Omental fat pad (tissue), 4 donors: Measurements from ENCODE around the gene COL11A2. TPM values are rescaled to one million over a fixed set of nuclear protein-coding genes. Genes with fewer than 3 reads are reported as not detected.

Experiments
- ATAC-seq: fragments of 150-250 bp; one replicate; pipeline ENCODE4 v1.9.1; 2016; ENCODE audit warnings: mild to moderate bottlenecking, moderate library complexity; ENCODE audit not compliant: low FRiP score
- DNase-seq: peaks from one replicate; pipeline ENCODE4 v3.0.0-alpha.2; 2019; ENCODE audit warnings: low spot score
- total RNA-seq, 4 donors: library from RNA; depleted of rRNA; stranded (reverse); fragments of >200 nt; gene quantifications; one replicate each; pipeline ENCODE4 v1.1.0, GENCODE V29; 2016
- TF ChIP-seq, protein P1 (sequence below), 3 donors: fragments of 450-650 bp; IDR thresholded peaks; one replicate each; pipeline ENCODE4 v1.5.1; 2016 to 2017; ENCODE audit warnings: antibody characterized with exemption in 3 of 3, mild to moderate bottlenecking in 3 of 3, moderate library complexity in 2 of 3

The COL11A2 gene
- total RNA-seq, 4 donors from 2014 or later = 0.13 to 1.3 (median 0.53) TPM

DNA sequence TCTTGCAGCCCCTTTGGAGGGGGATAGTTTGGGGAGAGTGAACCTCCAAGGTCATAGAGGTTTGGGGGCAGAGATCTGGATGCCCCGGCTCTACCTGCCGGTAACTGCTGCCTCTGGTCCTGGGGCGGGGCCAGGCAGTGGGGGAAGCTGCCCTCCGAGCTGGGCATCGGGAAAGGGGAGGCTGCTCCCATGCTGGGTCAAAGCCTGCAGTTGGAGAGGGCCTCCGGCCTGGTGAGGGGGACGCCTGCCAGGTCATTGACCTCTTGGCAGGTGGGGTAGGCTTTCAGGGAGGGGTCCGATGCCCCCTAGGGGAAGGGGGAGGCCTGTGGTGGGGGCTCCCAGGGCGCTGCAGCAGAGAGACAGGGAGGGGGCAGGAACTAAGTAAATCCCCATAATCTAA lies 7.1 kb downstream of the COL11A2 start:
- no peak for DNase-seq
- no peak for ATAC-seq
- TF ChIP-seq, protein P1, sequence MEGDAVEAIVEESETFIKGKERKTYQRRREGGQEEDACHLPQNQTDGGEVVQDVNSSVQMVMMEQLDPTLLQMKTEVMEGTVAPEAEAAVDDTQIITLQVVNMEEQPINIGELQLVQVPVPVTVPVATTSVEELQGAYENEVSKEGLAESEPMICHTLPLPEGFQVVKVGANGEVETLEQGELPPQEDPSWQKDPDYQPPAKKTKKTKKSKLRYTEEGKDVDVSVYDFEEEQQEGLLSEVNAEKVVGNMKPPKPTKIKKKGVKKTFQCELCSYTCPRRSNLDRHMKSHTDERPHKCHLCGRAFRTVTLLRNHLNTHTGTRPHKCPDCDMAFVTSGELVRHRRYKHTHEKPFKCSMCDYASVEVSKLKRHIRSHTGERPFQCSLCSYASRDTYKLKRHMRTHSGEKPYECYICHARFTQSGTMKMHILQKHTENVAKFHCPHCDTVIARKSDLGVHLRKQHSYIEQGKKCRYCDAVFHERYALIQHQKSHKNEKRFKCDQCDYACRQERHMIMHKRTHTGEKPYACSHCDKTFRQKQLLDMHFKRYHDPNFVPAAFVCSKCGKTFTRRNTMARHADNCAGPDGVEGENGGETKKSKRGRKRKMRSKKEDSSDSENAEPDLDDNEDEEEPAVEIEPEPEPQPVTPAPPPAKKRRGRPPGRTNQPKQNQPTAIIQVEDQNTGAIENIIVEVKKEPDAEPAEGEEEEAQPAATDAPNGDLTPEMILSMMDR (IDR thresholded peaks at IDR 0.05) = no peak

DNA sequence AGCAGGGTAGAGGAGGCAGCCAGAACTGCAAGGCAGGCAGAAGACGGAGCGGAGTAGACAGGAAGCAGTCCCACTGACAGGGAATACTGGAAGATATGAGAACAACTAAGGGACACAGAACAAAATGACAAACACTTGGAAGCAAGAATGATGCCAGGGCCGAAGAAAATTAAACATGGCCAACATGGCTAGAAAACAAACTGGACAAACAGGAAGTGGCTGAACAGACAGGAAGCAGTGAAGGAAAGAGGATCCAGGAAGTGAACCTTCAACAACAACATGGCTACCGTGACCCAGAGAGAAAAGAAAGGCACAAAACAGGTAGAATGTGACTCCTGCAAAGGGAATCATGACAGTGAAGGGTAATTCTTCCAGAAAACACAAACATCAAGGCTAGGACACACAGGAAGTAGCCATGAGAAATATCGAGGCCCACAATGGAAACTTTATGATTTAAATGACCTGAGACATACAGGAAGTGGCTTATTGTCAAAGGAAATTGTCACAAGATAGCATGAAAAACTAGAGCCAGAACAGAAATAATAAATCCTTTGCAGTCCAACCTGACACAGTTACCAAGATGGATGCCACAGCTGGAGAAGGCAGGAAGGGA lies 9.1 kb downstream of the COL11A2 start:
- DNase-seq = no peak
- TF ChIP-seq, protein P1 (IDR thresholded peaks at IDR 0.05) = no peak
- ATAC-seq = no peak

DNA sequence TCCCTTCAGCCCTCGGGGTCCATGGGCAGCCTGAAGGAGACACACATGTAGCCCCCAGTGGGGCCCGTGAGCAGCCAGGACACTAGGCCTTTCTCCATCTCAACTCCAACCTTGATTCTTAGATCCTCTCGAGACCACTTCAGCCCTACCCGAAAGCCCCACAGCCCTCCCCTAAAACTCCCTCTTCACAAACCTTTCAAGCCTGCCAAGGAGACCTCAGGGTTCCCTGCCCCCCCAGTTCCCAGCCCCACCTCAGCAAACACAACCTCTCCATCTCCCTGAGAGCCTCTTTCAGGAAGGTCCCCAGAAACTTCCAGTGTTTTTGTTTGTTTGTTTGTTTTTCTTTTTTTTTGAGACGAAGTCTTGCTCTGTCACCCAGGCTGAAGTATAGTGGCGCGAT lies 11.1 kb downstream of the COL11A2 start:
- DNase-seq (no peak), ATAC-seq (no peak)
- TF ChIP-seq, protein P1 (IDR thresholded peaks at IDR 0.05) = no peak

DNA sequence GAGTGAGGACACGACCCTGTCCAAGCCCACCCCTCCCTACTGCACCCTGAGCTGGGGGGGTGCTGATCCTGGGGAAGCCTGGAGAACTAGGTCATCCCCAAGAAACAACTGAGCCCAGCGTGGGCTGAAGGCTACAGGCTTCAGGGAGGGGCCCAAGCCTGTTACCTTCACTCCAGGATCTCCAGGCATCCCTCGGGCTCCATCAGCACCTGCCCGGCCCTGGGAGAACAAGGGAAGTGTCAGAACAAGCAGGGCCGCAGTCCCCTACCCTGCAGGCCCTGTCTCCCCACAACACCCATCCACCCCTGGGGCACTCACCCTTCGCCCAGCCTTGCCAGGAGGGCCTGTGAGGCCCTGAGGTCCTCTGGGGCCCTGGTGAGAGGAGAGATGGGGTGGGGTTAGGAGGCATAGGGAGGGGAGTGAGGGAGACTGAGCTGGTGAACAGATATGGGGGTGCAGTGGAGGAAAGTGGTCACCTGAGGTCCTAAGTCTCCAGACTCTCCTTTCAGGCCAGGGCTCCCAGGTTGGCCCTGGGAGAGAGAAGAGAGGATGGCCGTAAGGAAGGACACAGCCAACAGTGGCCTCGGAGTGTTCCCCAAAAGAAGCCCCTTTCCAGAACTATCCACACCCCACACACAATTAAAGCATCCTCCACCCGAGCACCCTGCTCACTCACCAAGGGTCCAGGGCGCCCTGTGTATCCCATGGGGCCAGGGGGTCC lies 13.4 kb downstream of the COL11A2 start:
- TF ChIP-seq, protein P1 (IDR thresholded peaks at IDR 0.05) = no peak
- DNase-seq = no peak
- ATAC-seq = no peak

DNA sequence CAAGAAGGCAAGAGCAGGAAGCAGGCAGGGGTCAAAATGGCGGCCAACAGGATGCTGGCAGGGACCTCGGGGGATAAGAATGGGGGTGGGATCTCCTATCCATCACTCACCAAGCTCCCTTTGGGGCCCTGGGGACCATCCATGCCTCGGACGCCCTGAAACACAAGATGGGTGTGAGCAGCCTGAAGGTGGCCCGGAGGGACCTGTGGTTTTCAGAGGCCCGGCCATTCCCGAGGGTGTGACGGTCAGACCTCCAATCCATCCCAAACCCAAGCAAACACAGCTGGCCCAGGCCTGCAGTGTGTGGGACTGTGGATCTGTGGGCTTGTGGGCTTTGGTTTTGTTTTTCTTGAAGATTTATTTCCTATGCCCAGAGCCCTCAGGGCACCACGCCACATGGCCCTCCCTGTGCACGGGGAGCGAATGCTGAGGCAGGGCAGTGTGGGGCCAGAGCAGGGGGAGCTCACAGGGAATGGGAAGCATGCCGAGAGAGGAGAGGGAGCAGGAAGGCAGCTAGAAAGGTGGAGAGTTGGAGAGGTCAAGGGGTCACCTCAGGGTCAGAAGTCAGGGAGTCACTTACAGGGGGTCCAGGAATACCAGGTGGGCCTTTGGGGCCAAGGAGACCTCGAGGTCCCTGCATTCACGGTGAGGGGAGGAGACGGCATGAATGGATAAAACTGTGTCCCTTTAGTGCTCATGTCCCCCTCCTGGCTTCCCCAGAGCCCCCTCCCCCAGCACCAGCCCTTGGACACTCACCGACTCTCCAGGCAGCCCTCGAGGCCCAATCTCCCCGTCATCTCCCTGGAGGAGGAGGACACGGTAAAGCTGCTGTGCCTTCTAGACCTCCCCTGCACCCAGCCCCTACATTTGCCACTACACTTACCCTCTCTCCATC lies 14.5 kb downstream of the COL11A2 start:
- ATAC-seq (no peak), DNase-seq (no peak)
- TF ChIP-seq, protein P1 (IDR thresholded peaks at IDR 0.05) = no peak

DNA sequence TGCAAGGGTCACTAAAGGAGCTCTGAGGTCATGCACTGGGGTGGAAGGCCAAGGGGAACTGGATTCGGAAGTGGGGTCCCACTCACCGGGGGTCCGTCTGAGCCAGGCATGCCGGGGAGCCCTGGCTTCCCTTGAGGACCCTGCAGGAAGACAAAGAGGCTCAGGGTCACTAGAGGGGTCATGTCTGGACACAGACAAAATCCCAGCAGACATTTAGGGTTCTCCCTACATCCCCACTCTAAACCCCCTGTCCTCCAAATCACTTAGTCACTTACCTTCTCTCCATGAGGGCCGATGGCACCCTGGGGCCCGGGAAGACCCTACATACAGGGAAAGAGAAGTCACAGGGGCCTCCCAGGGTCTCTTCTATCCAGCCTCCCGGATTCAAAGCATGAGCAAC lies 15.4 kb downstream of the COL11A2 start:
- DNase-seq = no peak
- TF ChIP-seq, protein P1 (IDR thresholded peaks at IDR 0.05) = no peak

More for the DNA sequence above, 15.4 kb downstream of the COL11A2 start:
- no peak for ATAC-seq
